Activated B cell treated with CpG ODN at 0.5 μM for 24 hours (primary cell): ENCODE measurements around the gene TBC1D2B. TPM values are rescaled to one million over a fixed set of nuclear protein-coding genes. Genes with fewer than 3 reads are reported as not detected.
"Not testable (repeated sequence)": the region's sequence is repeated elsewhere in the genome, so short reads cannot be mapped to it uniquely, and the experiment has no call there.

Experiments used
- ATAC-seq: fragments of 200-7000 bp; cut with Tn5 transposase; one replicate; pipeline ENCODE4 v1.10.0; 2021; ENCODE audit warnings: low read depth, mild to moderate bottlenecking, moderate library complexity
- CTCF ChIA-PET: fragments of 350-600 bp; sonication (Branson Sonifier 250); formaldehyde crosslinking; loops from one replicate; lab custom pipeline; 2021; ENCODE audit warnings: antibody characterized with exemption; lab: Charles Lee
- POLR2A ChIA-PET: fragments of 350-600 bp; sonication (Branson Sonifier 250); formaldehyde crosslinking; loops from one replicate; lab custom pipeline; 2021; ENCODE audit warnings: antibody characterized with exemption; lab: Charles Lee
- DNase-seq: peaks from one replicate; pipeline ENCODE4 v3.0.0; 2022
- H3K27ac Mint-ChIP-seq: one replicate; pipeline ENCODE4 v1.8.0; 2020; ENCODE audit warnings: mixed read lengths
- H3K27me3 Mint-ChIP-seq: one replicate; pipeline ENCODE4 v1.8.0; 2021; ENCODE audit warnings: mixed read lengths
- H3K36me3 Mint-ChIP-seq: one replicate; pipeline ENCODE4 v1.8.0; 2021; ENCODE audit warnings: low read depth, mixed read lengths
- H3K4me1 Mint-ChIP-seq: one replicate; pipeline ENCODE4 v1.8.0; 2021; ENCODE audit warnings: mixed read lengths
- H3K4me3 Mint-ChIP-seq: one replicate; pipeline ENCODE4 v1.8.0; 2020; ENCODE audit warnings: mild to moderate bottlenecking, mixed read lengths
- H3K9me3 Mint-ChIP-seq: one replicate; pipeline ENCODE4 v1.8.0; 2020; ENCODE audit warnings: mixed read lengths
- CTCF ChIP-seq: fragments of 200-600 bp; IDR thresholded peaks from one replicate; pipeline ENCODE4 v1.8.0; 2022; ENCODE audit warnings: antibody characterized with exemption, mild to moderate bottlenecking
- intact Hi-C: fragments of 100-400 bp; cut with micrococcal nuclease; formaldehyde crosslinking; loops from one replicate; pipeline ENCODE4 v1.15.1; 2024
- total RNA-seq: library from RNA; stranded (reverse); gene quantifications from 2 replicates; pipeline ENCODE4 v1.2.3, GENCODE V29; 2022

TBC1D2B gene
- total RNA-seq, 1 donor from 2014 or later: 13.7 TPM

DNA sequence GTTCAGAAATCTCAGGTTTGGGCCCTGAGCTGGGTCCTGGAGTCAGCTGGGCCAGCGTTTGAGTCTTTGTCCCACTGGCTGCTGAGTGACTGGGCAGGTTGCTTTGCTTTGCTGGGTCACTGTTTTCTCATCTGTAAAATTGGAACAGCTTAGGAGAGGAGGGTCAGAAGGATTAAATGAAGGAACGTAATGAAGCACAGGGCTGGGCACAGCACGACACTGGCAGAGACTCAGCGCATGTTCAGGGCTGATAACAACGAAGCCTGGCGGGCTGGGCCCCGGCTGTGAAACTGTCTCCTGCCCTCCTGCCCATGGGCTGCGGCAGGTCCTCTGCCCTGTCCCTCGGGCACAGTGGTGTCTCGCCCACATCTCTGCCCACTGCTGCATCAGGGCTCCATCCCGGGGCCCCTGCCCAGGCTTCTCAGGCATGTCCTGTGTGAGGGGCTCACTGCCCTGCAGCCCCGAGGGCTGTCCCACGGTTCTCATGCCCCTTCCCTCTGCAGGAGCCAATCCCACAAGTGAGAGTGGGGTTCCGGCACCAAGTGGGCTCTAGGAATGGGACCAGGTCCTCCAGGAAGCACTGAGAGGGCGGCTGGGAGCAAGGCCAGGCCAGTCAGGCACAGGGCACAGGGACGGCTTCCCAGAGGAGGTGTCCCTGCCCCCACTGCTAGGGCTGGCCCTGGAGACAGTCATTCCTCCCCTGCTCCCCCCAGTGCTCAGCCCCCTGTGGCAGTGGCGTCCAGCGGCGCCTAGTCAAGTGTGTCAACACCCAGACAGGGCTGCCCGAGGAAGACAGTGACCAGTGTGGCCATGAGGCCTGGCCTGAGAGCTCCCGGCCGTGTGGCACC is 88.0 kb downstream of the TBC1D2B start:
- no peaks in the 10 kb centered on the region for H3K9me3 Mint-ChIP-seq
- H3K4me1 Mint-ChIP-seq: peaks cover 44% of the 10 kb centered on the region
- no peaks in the 10 kb centered on the region for H3K27me3 Mint-ChIP-seq
- DNase-seq: no peak
- no peak for ATAC-seq
- H3K27ac Mint-ChIP-seq: no peak overlapping the region
- CTCF ChIA-PET: no interaction called here
- no peaks in the 10 kb centered on the region for H3K36me3 Mint-ChIP-seq
- POLR2A ChIA-PET: interaction anchor here (1.1 kb wide), 1 partner anchor 88 kb away, joined by 3 read pairs; no protein-coding TSS in a partner anchor
- intact Hi-C loops: loop anchor here (5.0 to 10.0 kb wide), 3 partner anchors 78 to 448 kb away; partner anchors contain the start of gene IREB2
- no peak overlapping the region for H3K4me3 Mint-ChIP-seq
- TF ChIP-seq CTCF: no peak

DNA sequence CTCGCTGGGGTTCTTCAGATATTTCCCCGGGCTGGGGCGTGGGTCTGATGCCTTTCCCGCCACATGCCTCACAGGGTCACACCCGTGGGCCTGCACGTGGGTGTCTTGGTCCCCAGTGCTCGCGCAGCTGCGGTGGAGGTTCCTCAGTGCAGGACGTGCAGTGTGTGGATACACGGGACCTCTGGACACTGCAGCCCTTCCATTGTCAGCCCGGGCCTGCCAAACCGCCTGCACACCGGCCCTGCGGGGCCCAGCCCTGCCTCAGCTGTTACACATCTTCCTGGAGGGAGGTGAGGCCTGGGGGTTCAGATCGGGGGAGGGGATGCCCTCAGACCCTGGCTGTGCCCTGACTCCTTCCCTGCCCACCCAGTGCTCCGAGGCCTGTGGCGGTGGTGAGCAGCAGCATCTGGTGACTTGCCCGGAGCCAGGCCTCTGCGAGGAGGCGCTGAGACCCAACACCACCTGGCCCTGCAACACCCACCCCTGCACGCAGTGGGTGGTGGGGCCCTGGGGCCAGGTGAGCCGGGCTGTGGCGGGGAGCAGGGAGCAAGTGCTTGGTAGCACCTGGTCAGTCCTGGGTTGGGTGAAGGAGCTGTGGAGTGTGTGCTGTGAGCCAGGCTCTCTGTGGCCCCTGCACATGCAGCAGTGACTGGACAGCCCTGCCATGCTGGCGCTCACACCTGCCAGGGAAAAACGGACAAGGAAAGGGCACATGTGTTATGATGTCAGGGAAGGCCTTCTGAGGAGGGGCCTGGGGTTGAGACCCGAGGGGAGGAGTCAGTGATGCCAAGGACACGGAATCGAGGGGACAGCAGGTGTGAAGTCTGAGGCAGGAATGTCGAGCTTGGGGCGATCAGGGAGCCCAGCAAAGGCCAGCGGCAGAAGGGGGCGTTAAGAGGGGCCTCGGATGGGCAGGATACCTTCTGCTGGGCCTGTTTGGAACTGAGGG is 88.9 kb downstream of the TBC1D2B start:
- Mint-ChIP-seq H3K27me3 (peaks cover 7% of the 10 kb centered on the region), H3K4me3 (no peak overlapping the region), H3K27ac (no peak overlapping the region), H3K36me3 (no peaks in the 10 kb centered on the region), H3K4me1 (peaks cover 35% of the 10 kb centered on the region), H3K9me3 (no peaks in the 10 kb centered on the region)
- ChIA-PET CTCF (no interaction called here), POLR2A (no interaction called here)
- no peak for ATAC-seq
- DNase-seq: no peak
- TF ChIP-seq CTCF: no peak
- intact Hi-C loops: no loop called here

GRCh38 chr15:77987765-77988136 is 89.8 kb downstream of the TBC1D2B start:
- POLR2A ChIA-PET, H3K9me3 Mint-ChIP-seq, H3K27ac Mint-ChIP-seq, intact Hi-C loops, CTCF ChIA-PET, H3K4me3 Mint-ChIP-seq, DNase-seq, H3K36me3 Mint-ChIP-seq, H3K27me3 Mint-ChIP-seq, ATAC-seq: not testable (repeated sequence)
- peaks cover 26% of the 10 kb centered on the region for H3K4me1 Mint-ChIP-seq

- intact Hi-C loops: no loop called here
- no peaks in the 10 kb centered on the region for H3K36me3 Mint-ChIP-seq
- no peak overlapping the region for H3K4me3 Mint-ChIP-seq
- DNase-seq: no peak
- TF ChIP-seq CTCF: no peak
- no peak for ATAC-seq
- no peaks in the 10 kb centered on the region for H3K9me3 Mint-ChIP-seq
- H3K27me3 Mint-ChIP-seq: peaks cover 10% of the 10 kb centered on the region
- ChIA-PET POLR2A (no interaction called here), CTCF (no interaction called here)
- H3K4me1 Mint-ChIP-seq: peaks cover 23% of the 10 kb centered on the region
- no peak overlapping the region for H3K27ac Mint-ChIP-seq
Observed at GRCh38 chr15:77986891-77987764, 90.4 kb downstream of the TBC1D2B start.

DNA sequence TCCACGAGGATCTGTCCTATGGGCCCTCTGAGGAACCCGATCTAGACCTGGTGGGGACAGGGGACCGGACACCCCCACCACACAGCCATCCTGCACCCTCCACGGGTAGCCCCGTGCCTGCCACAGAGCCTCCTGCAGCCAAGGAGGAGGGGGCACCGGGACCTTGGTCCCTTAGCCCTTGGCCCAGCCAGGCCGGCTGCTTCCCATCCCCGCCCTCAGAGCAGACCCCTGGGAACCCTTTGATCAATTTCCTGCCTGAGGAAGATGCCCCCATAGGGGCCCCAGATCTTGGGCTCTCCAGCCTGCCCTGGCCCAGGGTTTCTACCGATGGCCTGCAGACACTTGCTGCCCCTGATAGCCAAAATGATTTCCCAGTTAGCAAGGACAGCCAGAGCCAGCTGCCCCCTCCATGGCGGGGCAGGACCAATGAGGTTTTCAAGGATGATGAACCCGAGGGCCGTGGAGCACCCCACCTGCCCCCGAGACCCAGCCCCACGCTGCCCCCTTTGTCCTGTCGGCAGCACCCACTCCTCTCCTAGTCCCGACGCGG is 91.5 kb downstream of the TBC1D2B start:
- H3K36me3 Mint-ChIP-seq: no peaks in the 10 kb centered on the region
- H3K27me3 Mint-ChIP-seq: peaks cover 10% of the 10 kb centered on the region
- no peak for DNase-seq
- CTCF ChIA-PET: interaction anchor here (0.7 kb wide), 1 partner anchor 122 kb away, joined by 4 read pairs; no protein-coding TSS in a partner anchor
- H3K4me3 Mint-ChIP-seq: no peak overlapping the region
- intact Hi-C loops: no loop called here
- peaks cover 12% of the 10 kb centered on the region for H3K4me1 Mint-ChIP-seq
- H3K27ac Mint-ChIP-seq: no peak overlapping the region
- POLR2A ChIA-PET: no interaction called here
- TF ChIP-seq CTCF: no peak
- no peaks in the 10 kb centered on the region for H3K9me3 Mint-ChIP-seq
- ATAC-seq: no peak
